Measurements from ENCODE around the gene ANKRD45. TPM values are rescaled to one million over a fixed set of nuclear protein-coding genes. Genes with fewer than 3 reads are reported as not detected.
"Not testable (repeated sequence)": the region's sequence is repeated elsewhere in the genome, so short reads cannot be mapped to it uniquely, and the experiment has no call there.

ANKRD45 gene
- total RNA-seq, 4 donors from 2014 or later = 0.33 TPM; not detected in 3

- WGBS = 84% methylated on average over 2 of the region's 2 CpGs
- Histone ChIP-seq H3K9me3 (no peaks in the 10 kb centered on the region), H3K4me3 (no peak overlapping the region), H3K27me3 (peaks cover 0 to 15% (median 0%) of the 10 kb centered on the region in 4 donors), H3K27ac (replicated peaks in 1 of 4) (no peak overlapping the region), H3K4me1 (no peaks in the 10 kb centered on the region), H3K36me3 (no peaks in the 10 kb centered on the region)
- TF ChIP-seq POLR2A (IDR thresholded peaks at IDR 0.05; ENCODE audit: low read depth) (no peak), CTCF (IDR thresholded peaks at IDR 0.05) (no peak), EP300 (IDR thresholded peaks at IDR 0.05) (no peak), POLR2AphosphoS5 (IDR thresholded peaks at IDR 0.05) (no peak)
- DNase-seq (ENCODE audit: extremely low spot score) = no peak
- intact Hi-C loops (cut with DNase I) = no loop called here
Measured at GRCh38 chr1:173688300-173688699, 18.6 kb upstream of the ANKRD45 start.

GRCh38 chr1:173685121-173685520 is 15.5 kb upstream of the ANKRD45 start:
- H3K4me3 ChIP-seq; H3K36me3 ChIP-seq; H3K27ac ChIP-seq (replicated peaks in 1 of 4); H3K27me3 ChIP-seq; intact Hi-C loops (cut with DNase I); H3K9me3 ChIP-seq; DNase-seq (ENCODE audit: extremely low spot score): not testable (repeated sequence)
- peaks cover 0 to 14% (median 3%) of the 10 kb centered on the region in 4 donors for H3K4me1 ChIP-seq
- 100% methylated on average over 1 of the region's 3 CpGs for WGBS

GRCh38 chr1:173683838-173684237 is 14.2 kb upstream of the ANKRD45 start:
- peaks cover 0 to 14% (median 3%) of the 10 kb centered on the region in 4 donors for H3K4me1 ChIP-seq
- DNase-seq (ENCODE audit: extremely low spot score); H3K27me3 ChIP-seq; H3K27ac ChIP-seq (replicated peaks in 1 of 4); H3K4me3 ChIP-seq; H3K9me3 ChIP-seq; intact Hi-C loops (cut with DNase I); H3K36me3 ChIP-seq: not testable (repeated sequence)
- 86% methylated on average over 4 of the region's 4 CpGs for WGBS

GRCh38 chr1:173682184-173682583 is 12.5 kb upstream of the ANKRD45 start:
- H3K36me3 ChIP-seq = no peaks in the 10 kb centered on the region
- H3K9me3 ChIP-seq = no peaks in the 10 kb centered on the region
- TF ChIP-seq EP300 (IDR thresholded peaks at IDR 0.05) = no peak
- TF ChIP-seq CTCF (IDR thresholded peaks at IDR 0.05) = no peak
- no peak for TF ChIP-seq POLR2A (IDR thresholded peaks at IDR 0.05; ENCODE audit: low read depth)
- TF ChIP-seq POLR2AphosphoS5 (IDR thresholded peaks at IDR 0.05) = no peak
- no peaks in the 10 kb centered on the region for H3K27me3 ChIP-seq
- H3K4me1 ChIP-seq = peaks cover 0 to 14% (median 3%) of the 10 kb centered on the region in 4 donors
- intact Hi-C loops (cut with DNase I) = no loop called here
- H3K27ac ChIP-seq (replicated peaks in 1 of 4) = peak overlapping the region in 2 of 4 donors; percentile 2 to 5
- H3K4me3 ChIP-seq = no peak overlapping the region
- no peak for DNase-seq (ENCODE audit: extremely low spot score)

GRCh38 chr1:173680152-173680551 is 10.5 kb upstream of the ANKRD45 start:
- H3K9me3 ChIP-seq; H3K36me3 ChIP-seq; H3K4me3 ChIP-seq; DNase-seq (ENCODE audit: extremely low spot score); H3K27me3 ChIP-seq; H3K27ac ChIP-seq (replicated peaks in 1 of 4); intact Hi-C loops (cut with DNase I): not testable (repeated sequence)
- H3K4me1 ChIP-seq = peaks cover 0 to 14% (median 3%) of the 10 kb centered on the region in 4 donors
- WGBS = 85% methylated on average over 5 of the region's 5 CpGs

GRCh38 chr1:173674496-173674895 is 4.8 kb upstream of the ANKRD45 start:
- DNase-seq (ENCODE audit: extremely low spot score); H3K4me3 ChIP-seq; intact Hi-C loops (cut with DNase I); H3K9me3 ChIP-seq; H3K27ac ChIP-seq (replicated peaks in 1 of 4); H3K36me3 ChIP-seq; H3K4me1 ChIP-seq: not testable (repeated sequence)
- peaks cover 0 to 15% (median 0%) of the 10 kb centered on the region in 4 donors for H3K27me3 ChIP-seq
- 80% methylated on average over 2 of the region's 2 CpGs for WGBS

GRCh38 chr1:173666646-173667045 is 3.0 kb downstream of the ANKRD45 start:
- H3K27ac ChIP-seq (replicated peaks in 1 of 4) = no peak overlapping the region
- intact Hi-C loops (cut with DNase I) = no loop called here
- TF ChIP-seq POLR2AphosphoS5 (IDR thresholded peaks at IDR 0.05) (no peak), EP300 (IDR thresholded peaks at IDR 0.05) (no peak), POLR2A (IDR thresholded peaks at IDR 0.05; ENCODE audit: low read depth) (no peak), CTCF (IDR thresholded peaks at IDR 0.05) (no peak)
- H3K4me1 ChIP-seq = peaks cover 2 to 13% (median 11%) of the 10 kb centered on the region in 4 donors
- H3K4me3 ChIP-seq = no peak overlapping the region
- DNase-seq (ENCODE audit: extremely low spot score) = no peak
- no peaks in the 10 kb centered on the region for H3K36me3 ChIP-seq
- WGBS = 100% methylated on average over 3 of the region's 3 CpGs
- H3K9me3 ChIP-seq = no peaks in the 10 kb centered on the region
- peaks cover 0 to 21% (median 0%) of the 10 kb centered on the region in 4 donors for H3K27me3 ChIP-seq
